ENCODE results near the gene SOX14.

Gene SOX14

DNA sequence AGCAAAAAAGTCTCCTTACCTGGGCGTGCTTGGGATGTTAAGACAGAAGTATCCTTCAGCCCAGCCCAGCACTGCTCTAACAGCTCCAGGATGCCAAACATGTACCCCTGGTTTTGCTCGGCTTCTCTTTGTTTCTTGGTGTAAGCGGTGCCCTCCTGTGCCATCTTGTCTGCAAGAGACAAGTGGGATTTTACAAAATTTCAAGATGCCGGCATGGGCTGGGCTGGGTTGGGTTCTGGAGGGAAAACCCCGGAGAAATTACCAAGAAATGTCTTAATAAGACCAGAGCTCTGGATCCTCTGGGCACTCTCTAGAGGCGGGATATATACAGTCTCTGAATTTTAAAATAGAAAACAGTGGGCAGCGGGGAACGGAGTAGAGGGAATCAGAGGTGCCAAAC is 4.6 kb upstream of the SOX14 start:
- ATAC-seq = no peak
- TF ChIP-seq RARB (CRISPR knock-in tag; IDR thresholded peaks at IDR 0.05) (no peak), ZC3H10 (CRISPR knock-in tag; IDR thresholded peaks at IDR 0.05) (no peak), ZFP30 (CRISPR knock-in tag; IDR thresholded peaks at IDR 0.05) (no peak), OSR1 (CRISPR knock-in tag; IDR thresholded peaks at IDR 0.05) (no peak), TCF4 (CRISPR knock-in tag; IDR thresholded peaks at IDR 0.05; ENCODE audit: borderline replicate concordance) (no peak), TOX (CRISPR knock-in tag; IDR thresholded peaks at IDR 0.05; ENCODE audit: borderline replicate concordance) (no peak), PATZ1 (CRISPR knock-in tag; IDR thresholded peaks at IDR 0.05; ENCODE audit: borderline replicate concordance) (no peak), ESRRG (CRISPR knock-in tag; IDR thresholded peaks at IDR 0.05) (no peak)

DNA sequence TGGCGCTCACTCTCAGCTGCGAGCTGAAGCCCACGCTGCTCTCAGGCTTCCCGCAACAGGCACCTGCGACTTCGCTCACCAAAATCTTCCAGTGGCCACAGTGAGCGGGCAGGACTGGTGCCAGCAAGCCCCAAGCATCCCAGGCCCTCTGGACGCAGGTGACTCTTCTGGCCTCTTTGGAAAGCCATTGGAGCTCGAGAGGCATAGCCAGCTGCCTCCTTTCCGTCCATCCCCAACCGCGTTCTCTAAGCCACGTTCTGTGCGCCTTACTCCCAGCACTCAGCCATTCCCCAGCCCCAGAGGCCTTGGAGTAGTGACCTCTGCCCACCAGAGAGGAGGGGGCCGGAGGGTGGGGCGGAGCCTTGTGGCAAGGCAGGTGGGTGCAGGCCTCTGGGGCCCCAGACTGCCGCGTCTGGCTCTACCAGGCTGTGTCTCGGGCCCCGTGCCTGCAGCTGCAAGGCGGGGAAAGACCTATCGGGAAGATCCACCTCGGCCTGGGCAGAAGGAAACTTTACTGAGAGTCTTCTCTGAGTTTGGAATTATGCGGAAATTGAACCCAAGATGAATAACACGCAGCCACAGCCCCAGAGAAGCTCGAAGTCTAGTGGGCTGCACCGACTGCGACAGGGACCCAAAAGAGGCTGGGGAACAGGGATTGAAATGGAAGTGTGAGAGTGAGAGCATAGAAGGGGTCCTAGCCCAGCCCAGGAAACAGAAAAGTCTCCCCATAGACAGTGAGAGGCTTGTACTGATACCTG is 3.6 kb upstream of the SOX14 start:
- no peak for ATAC-seq
- TF ChIP-seq TOX (CRISPR knock-in tag; IDR thresholded peaks at IDR 0.05; ENCODE audit: borderline replicate concordance) (no peak), OSR1 (CRISPR knock-in tag; IDR thresholded peaks at IDR 0.05) (no peak), ZNF70 (CRISPR knock-in tag; IDR thresholded peaks at IDR 0.05) (no peak), CSDC2 (CRISPR knock-in tag; IDR thresholded peaks at IDR 0.05) (no peak), SNAI2 (CRISPR knock-in tag; IDR thresholded peaks at IDR 0.05) (no peak), POU6F1 (CRISPR knock-in tag; IDR thresholded peaks at IDR 0.05; ENCODE audit: borderline replicate concordance, low read depth) (no peak), TCF4 (CRISPR knock-in tag; IDR thresholded peaks at IDR 0.05; ENCODE audit: borderline replicate concordance) (no peak), GLIS3 (CRISPR knock-in tag; IDR thresholded peaks at IDR 0.05) (no peak), ZFP30 (CRISPR knock-in tag; IDR thresholded peaks at IDR 0.05) (no peak), ARNTL (CRISPR knock-in tag; IDR thresholded peaks at IDR 0.05; ENCODE audit: borderline replicate concordance, low read depth) (no peak), PPARA (CRISPR knock-in tag; IDR thresholded peaks at IDR 0.05; ENCODE audit: borderline replicate concordance) (no peak), ZFP3 (CRISPR knock-in tag; IDR thresholded peaks at IDR 0.05) (no peak), TSHZ2 (CRISPR knock-in tag; IDR thresholded peaks at IDR 0.05) (no peak), ZC3H10 (CRISPR knock-in tag; IDR thresholded peaks at IDR 0.05) (no peak), CREB5 (CRISPR knock-in tag; IDR thresholded peaks at IDR 0.05; ENCODE audit: low read depth) (no peak), RARB (CRISPR knock-in tag; IDR thresholded peaks at IDR 0.05) (no peak), ESRRG (CRISPR knock-in tag; IDR thresholded peaks at IDR 0.05) (no peak), CSRNP3 (CRISPR knock-in tag; IDR thresholded peaks at IDR 0.05) (no peak), ZNF565 (CRISPR knock-in tag; conservative IDR thresholded peaks at IDR 0.05; ENCODE audit: low read depth) (no peak), PATZ1 (CRISPR knock-in tag; IDR thresholded peaks at IDR 0.05; ENCODE audit: borderline replicate concordance) (no peak)

Data from SK-N-SH treated with all-trans-retinoic acid at 6 μM for 48 hours (cell line).